Mucosa of rectum (tissue), 2 donors: ENCODE measurements around the gene MACROD2.
"Not testable (repeated sequence)": the region's sequence is repeated elsewhere in the genome, so short reads cannot be mapped to it uniquely, and the experiment has no call there.

ENCODE experiments used
- H3K27ac ChIP-seq, 2 donors: one replicate each; pipeline ENCODE4 v1.7.0; 2013; ENCODE audit warnings: inconsistent platforms in 2 of 2, low read depth in 2 of 2, low read length in 2 of 2
- H3K27me3 ChIP-seq, 2 donors: one replicate each; pipeline ENCODE4 v1.7.0; 2013; ENCODE audit warnings: low read length in 2 of 2; ENCODE audit not compliant: control insufficient read depth in 2 of 2, insufficient read depth in 2 of 2
- H3K36me3 ChIP-seq, 2 donors: one replicate each; pipeline ENCODE4 v1.7.0; 2013; ENCODE audit warnings: low read length in 2 of 2; ENCODE audit not compliant: control insufficient read depth in 2 of 2, insufficient read depth in 2 of 2
- H3K4me1 ChIP-seq, 2 donors: one replicate each; pipeline ENCODE4 v1.7.0; 2013; ENCODE audit warnings: low read length in 2 of 2, mild to moderate bottlenecking in 1 of 2; ENCODE audit not compliant: control insufficient read depth in 2 of 2, insufficient read depth in 2 of 2
- H3K4me3 ChIP-seq, 2 donors: one replicate each; pipeline ENCODE4 v1.7.0; 2013; ENCODE audit warnings: low read length in 2 of 2
- H3K9ac ChIP-seq, 2 donors: one replicate each; pipeline ENCODE4 v1.7.0; 2013; ENCODE audit warnings: low read length in 2 of 2, low read depth in 1 of 2, mild to moderate bottlenecking in 1 of 2
- H3K9me3 ChIP-seq, 2 donors: one replicate each; pipeline ENCODE4 v1.7.0; 2013; ENCODE audit warnings: low read length in 2 of 2; ENCODE audit not compliant: control insufficient read depth in 2 of 2
- donor health status: healthy.
- donor health status: Normal muscosa, but diverticular disease.

The MACROD2 gene

DNA sequence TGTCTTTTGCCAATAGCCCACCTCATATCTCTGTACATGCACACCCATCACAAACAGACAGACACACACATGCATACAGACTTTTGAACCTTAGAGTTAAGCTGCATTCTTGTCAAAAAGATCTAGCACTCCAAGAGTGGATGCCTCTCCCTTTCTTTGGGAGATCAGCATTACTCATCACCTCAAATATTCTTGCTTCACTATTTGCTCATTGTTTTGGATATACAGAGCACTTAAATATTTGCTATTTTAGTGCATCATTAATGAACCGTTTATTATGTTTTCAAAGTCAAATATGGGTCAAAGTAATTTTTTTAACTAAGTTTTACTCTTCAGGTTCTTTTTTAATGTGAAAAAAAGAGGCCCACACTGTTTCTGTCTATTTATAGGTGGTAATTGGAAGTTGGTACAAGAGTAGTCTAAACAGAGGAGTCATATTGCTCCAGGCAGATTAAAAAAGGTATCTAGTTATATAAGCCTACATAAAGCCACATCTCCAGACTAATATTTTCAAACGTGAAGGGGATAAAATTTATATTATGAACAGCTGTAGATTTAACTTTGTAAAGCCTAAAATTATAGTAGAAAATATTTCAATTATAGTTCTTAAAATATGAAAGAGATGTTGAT lies 239.5 kb downstream of the MACROD2 start:
- Histone ChIP-seq H3K27me3 (no peaks in the 10 kb centered on the region), H3K9ac (no peak overlapping the region), H3K4me3 (no peak overlapping the region)

DNA sequence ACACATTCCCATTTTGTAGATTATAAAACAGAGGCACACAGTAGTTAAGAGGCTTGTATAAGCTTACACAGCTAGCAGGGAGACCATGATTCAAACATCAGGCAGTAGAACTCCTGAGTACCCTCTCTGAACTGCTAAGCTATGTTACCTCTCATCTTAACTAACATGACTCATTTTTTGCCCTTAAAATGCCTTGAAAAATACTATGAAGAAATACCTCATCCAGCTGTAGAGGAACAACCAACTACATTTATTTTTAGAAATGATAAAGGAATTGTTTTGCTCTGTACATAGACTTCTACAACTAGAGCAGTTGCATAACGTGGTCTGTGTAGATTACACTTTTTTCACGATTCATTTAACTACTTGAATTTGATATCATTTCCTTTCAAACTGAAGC lies 240.0 kb downstream of the MACROD2 start:
- H3K9me3 ChIP-seq: no peaks in the 10 kb centered on the region
- no peak overlapping the region for H3K4me3 ChIP-seq
- H3K27ac ChIP-seq: no peak overlapping the region
- no peaks in the 10 kb centered on the region for H3K4me1 ChIP-seq
- no peaks in the 10 kb centered on the region for H3K27me3 ChIP-seq
- no peak overlapping the region for H3K9ac ChIP-seq
- H3K36me3 ChIP-seq: no peaks in the 10 kb centered on the region

More for the DNA sequence above, 239.5 kb downstream of the MACROD2 start:
- Histone ChIP-seq H3K9me3 (no peaks in the 10 kb centered on the region), H3K36me3 (no peaks in the 10 kb centered on the region), H3K27ac (no peak overlapping the region), H3K4me1 (no peaks in the 10 kb centered on the region)

- H3K27ac ChIP-seq: no peak overlapping the region
- H3K27me3 ChIP-seq: no peaks in the 10 kb centered on the region
- no peak overlapping the region for H3K9ac ChIP-seq
Observed at GRCh38 chr20:14245368-14245970, 250.2 kb downstream of the MACROD2 start.

GRCh38 chr20:14259689-14260088 lies 264.4 kb downstream of the MACROD2 start:
- H3K27ac ChIP-seq: no peak overlapping the region
- no peaks in the 10 kb centered on the region for H3K9me3 ChIP-seq
- no peaks in the 10 kb centered on the region for H3K36me3 ChIP-seq
- H3K27me3 ChIP-seq: no peaks in the 10 kb centered on the region
- H3K9ac ChIP-seq: no peak overlapping the region
- H3K4me1 ChIP-seq: no peaks in the 10 kb centered on the region
- no peak overlapping the region for H3K4me3 ChIP-seq

More at GRCh38 chr20:14245368-14245970, 250.2 kb downstream of the MACROD2 start:
- H3K4me3 ChIP-seq: no peak overlapping the region
- H3K9me3 ChIP-seq: no peaks in the 10 kb centered on the region
- H3K36me3 ChIP-seq: no peaks in the 10 kb centered on the region
- H3K4me1 ChIP-seq: no peaks in the 10 kb centered on the region

GRCh38 chr20:14260367-14260766 lies 265.1 kb downstream of the MACROD2 start:
- Histone ChIP-seq H3K9me3 (no peaks in the 10 kb centered on the region), H3K4me1 (no peaks in the 10 kb centered on the region), H3K36me3 (no peaks in the 10 kb centered on the region), H3K4me3 (no peak overlapping the region), H3K27me3 (no peaks in the 10 kb centered on the region), H3K27ac (no peak overlapping the region), H3K9ac (no peak overlapping the region)

DNA sequence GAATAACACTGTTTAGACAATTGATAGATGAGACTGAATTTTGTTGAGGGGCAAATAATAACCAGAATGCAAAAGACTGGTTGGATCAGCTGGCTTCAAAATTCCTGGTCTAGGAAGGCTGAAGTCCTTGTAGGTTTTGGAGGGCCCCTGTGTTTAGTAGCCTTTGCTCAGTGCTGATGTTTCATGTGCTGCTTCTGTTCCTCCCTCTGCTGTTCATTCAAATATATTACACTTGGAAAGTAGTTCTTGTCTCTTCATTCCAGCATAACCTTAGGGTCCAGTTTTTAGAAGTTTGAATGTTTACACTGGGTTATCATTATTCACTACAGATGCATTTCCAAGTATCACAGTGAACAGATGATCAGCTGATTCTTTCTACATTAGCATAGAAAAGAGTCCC lies 269.6 kb downstream of the MACROD2 start:
- no peaks in the 10 kb centered on the region for H3K9me3 ChIP-seq
- H3K4me3 ChIP-seq: no peak overlapping the region
- no peak overlapping the region for H3K9ac ChIP-seq
- H3K4me1 ChIP-seq: no peaks in the 10 kb centered on the region
- no peaks in the 10 kb centered on the region for H3K27me3 ChIP-seq
- H3K36me3 ChIP-seq: no peaks in the 10 kb centered on the region
- no peak overlapping the region for H3K27ac ChIP-seq

GRCh38 chr20:14266246-14266645 lies 270.9 kb downstream of the MACROD2 start:
- Histone ChIP-seq H3K4me3 (no peak overlapping the region), H3K9me3 (no peaks in the 10 kb centered on the region), H3K4me1 (no peaks in the 10 kb centered on the region), H3K36me3 (no peaks in the 10 kb centered on the region), H3K27me3 (no peaks in the 10 kb centered on the region), H3K9ac (no peak overlapping the region), H3K27ac (no peak overlapping the region)

GRCh38 chr20:14270751-14271150 lies 275.4 kb downstream of the MACROD2 start:
- not testable (repeated sequence) for H3K9ac ChIP-seq, H3K4me3 ChIP-seq, H3K4me1 ChIP-seq, H3K9me3 ChIP-seq, H3K27ac ChIP-seq, H3K36me3 ChIP-seq, H3K27me3 ChIP-seq

DNA sequence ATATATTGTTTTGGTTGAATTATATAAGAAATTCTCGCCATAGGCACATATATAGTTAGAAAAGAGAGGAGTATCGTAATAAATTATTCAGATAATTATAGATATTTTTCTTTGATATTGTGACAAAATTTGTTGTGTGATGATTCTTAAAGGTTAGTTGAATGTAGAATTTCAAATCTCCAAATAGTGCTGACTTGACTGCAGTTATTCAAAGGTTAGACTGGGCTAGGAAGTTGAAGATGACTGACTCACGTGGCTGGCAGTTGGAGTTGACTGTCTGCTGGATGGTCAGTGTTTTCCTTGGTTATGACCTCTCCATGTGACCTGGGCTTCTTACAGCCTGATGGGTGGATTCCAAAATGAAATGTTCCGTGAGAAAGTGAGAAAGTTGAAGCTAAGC lies 286.8 kb downstream of the MACROD2 start:
- no peaks in the 10 kb centered on the region for H3K9me3 ChIP-seq
- no peaks in the 10 kb centered on the region for H3K36me3 ChIP-seq
- no peak overlapping the region for H3K4me3 ChIP-seq
- no peaks in the 10 kb centered on the region for H3K4me1 ChIP-seq
- no peaks in the 10 kb centered on the region for H3K27me3 ChIP-seq
- H3K9ac ChIP-seq: no peak overlapping the region
- no peak overlapping the region for H3K27ac ChIP-seq

DNA sequence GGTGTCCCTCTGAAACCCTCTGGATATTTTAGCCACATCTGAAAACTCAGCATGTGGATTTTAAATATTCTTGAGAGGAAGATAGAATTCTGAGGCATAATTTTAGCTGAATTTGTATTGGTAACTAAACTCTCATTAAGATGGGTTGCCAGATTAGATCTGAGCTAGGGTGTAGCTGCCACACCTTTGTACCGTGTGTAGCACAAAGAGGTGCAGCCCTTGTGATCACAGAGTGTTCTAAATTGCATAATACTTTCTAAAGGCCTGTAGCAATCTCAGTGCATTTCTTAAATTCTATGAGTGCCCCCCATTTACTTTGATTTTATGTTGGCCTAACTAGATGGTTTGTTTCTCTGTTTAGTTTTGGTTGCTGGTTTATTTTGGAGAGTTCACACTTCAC lies 289.1 kb downstream of the MACROD2 start:
- Histone ChIP-seq H3K4me3 (no peak overlapping the region), H3K27me3 (no peaks in the 10 kb centered on the region), H3K4me1 (no peaks in the 10 kb centered on the region), H3K9me3 (no peaks in the 10 kb centered on the region), H3K9ac (no peak overlapping the region), H3K27ac (no peak overlapping the region), H3K36me3 (no peaks in the 10 kb centered on the region)
